Uterus (tissue), 2 donors: ENCODE measurements around the gene FCHSD2.

Experiments
- CTCF ChIP-seq, 4 experiments: fragments of 200-600 bp in 2 of 4; fragments of 450-650 bp in 2 of 4; sonication (generic) in 2 of 4; IDR thresholded peaks; one replicate each; pipeline ENCODE4 v1.5.1; 2016 to 2019; ENCODE audit warnings: antibody characterized with exemption in 4 of 4, mild to moderate bottlenecking in 2 of 4, moderate library complexity in 1 of 4
- POLR2A ChIP-seq, 2 donors: fragments of 450-650 bp; IDR thresholded peaks; one replicate each; pipeline ENCODE4 v1.6.1; 2016; ENCODE audit warnings: antibody characterized with exemption in 2 of 2, mild to moderate bottlenecking in 1 of 2, moderate library complexity in 1 of 2

- TF ChIP-seq CTCF (IDR thresholded peaks at IDR 0.05) (no peak), POLR2A (IDR thresholded peaks at IDR 0.05) (no peak)
These were observed 255.5 kb downstream of the FCHSD2 start for GRCh38 chr11:72886619-72887018.
